Suprapubic skin (tissue), 4 donors: ENCODE results near the gene MYH14.

Source experiments
- CTCF ChIP-seq, 2 donors: fragments of 200-600 bp in 1 of 2; fragments of 450-650 bp in 1 of 2; sonication (generic) in 1 of 2; IDR thresholded peaks; one replicate each; pipeline ENCODE4 v1.5.1; 2016 to 2019; ENCODE audit warnings: antibody characterized with exemption in 2 of 2, mild to moderate bottlenecking in 1 of 2, moderate library complexity in 1 of 2
- EP300 ChIP-seq: sonication (generic); formaldehyde crosslinking; IDR thresholded peaks from one replicate; pipeline ENCODE4 v1.6.1; 2017; ENCODE audit warnings: antibody characterized with exemption
- POLR2A ChIP-seq, 2 donors: fragments of 450-650 bp; IDR thresholded peaks; one replicate each; pipeline ENCODE4 v1.6.1; 2017; ENCODE audit warnings: antibody characterized with exemption in 2 of 2, mild to moderate bottlenecking in 2 of 2, moderate library complexity in 2 of 2
- POLR2AphosphoS5 ChIP-seq, 3 donors: sonication (generic); formaldehyde crosslinking; IDR thresholded peaks; one replicate each; pipeline ENCODE4 v1.6.1; 2017; ENCODE audit warnings: antibody characterized with exemption in 3 of 3

GRCh38 chr19:50319156-50319555 lies 115.7 kb downstream of the MYH14 start:
- no peak for TF ChIP-seq POLR2A (IDR thresholded peaks at IDR 0.05)
- no peak for TF ChIP-seq CTCF (IDR thresholded peaks at IDR 0.05)
- TF ChIP-seq POLR2AphosphoS5 (IDR thresholded peaks at IDR 0.05) = no peak
- no peak for TF ChIP-seq EP300
